Measurements from ENCODE around the gene PRRC2B.
"Not testable (repeated sequence)": the region's sequence is repeated elsewhere in the genome, so short reads cannot be mapped to it uniquely, and the experiment has no call there.

PRRC2B gene

DNA sequence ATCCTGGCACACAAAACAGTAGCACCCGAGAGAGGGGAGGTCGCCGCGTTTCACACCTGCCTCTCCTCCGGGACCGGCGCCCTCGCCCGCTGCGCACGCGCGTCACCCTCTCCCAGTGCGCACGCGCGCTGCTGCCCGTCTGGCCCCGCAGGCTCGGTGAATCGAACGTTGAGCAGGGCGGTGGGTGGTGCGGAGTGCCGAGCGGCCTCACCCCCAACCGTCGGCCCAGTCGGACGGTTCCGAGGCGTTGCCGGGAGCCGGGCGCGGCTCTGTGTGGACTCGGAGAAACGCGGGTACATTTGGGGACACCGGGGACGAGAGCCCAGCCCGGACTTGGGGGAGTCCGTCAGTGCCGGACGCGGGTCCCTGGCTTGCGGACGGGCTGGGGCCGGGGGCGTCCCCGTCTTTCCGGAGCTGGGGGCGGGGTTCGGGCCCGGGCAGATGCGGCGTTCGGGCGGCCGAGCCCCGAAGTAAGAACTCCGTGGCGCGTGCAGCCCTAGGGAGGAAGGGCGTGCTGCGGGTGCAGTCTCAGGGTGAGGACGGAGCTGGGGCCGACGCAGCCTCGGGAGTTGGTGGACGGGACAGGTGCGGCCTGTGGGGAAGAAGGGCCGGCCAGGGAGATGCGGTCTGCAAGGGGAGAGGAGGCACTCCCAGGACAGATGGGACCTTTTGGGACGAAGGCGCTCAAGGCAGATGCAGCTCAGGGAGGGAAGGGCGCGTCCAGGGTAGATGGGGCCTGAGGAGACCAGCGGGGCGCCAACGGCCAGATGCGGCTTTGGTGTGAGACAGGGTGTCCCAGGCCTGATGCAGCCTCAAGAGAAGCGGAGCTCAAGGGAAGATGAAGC, 109.1 kb downstream of the PRRC2B start, which contains the start of gene POMT1:
POMT1 (plus strand) TSS at position 138 of the 845 bp plus-strand sequence. CDS start 1,301 bp downstream, outside the sequence.
- peak; percentile 19 for DNase-seq (ENCODE audit: low read depth)
- no peak for TF ChIP-seq CTCF (conservative IDR thresholded peaks at IDR 0.05; ENCODE audit: low read depth, low read length)

GRCh38 chr9:131503626-131504465, 110.0 kb downstream of the PRRC2B start:
- TF ChIP-seq CTCF (conservative IDR thresholded peaks at IDR 0.05; ENCODE audit: low read depth, low read length), result peak; percentile 0
- DNase-seq (ENCODE audit: low read depth), result no peak
- H3K4me3 ChIP-seq (ENCODE audit: low read length), result peak overlapping the region; percentile 73

More for the DNA sequence above, 109.1 kb downstream of the PRRC2B start, which contains the start of gene POMT1:
- peak within 1 kb of the TSS; percentile 73 for H3K4me3 ChIP-seq (ENCODE audit: low read length)

DNA sequence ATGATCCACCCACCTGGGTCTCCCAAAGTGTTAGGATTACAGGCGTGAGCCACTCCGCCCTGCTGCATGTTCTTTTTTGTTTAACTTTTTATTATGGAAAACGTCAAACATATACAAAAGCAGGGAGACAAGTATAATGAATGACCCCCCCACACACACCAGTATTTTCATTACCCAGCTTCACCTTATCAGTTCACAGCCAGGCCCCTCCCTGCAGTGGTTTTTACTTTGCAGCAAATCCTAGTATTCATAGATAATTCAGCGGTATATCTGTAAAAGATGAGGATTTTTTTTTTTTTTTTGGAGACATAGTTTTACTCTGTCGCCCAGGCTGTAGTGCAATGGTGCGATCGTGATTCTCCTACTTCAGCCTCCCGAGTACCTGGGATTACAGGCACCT, 111.1 kb downstream of the PRRC2B start:
- TF ChIP-seq CTCF (conservative IDR thresholded peaks at IDR 0.05; ENCODE audit: low read depth, low read length), result no peak
- H3K4me3 ChIP-seq (ENCODE audit: low read length), result no peak overlapping the region
- DNase-seq (ENCODE audit: low read depth), result no peak

GRCh38 chr9:131511416-131511815, 117.5 kb downstream of the PRRC2B start:
- H3K4me3 ChIP-seq (ENCODE audit: low read length), result no peak overlapping the region
- no peak for DNase-seq (ENCODE audit: low read depth)
- no peak for TF ChIP-seq CTCF (conservative IDR thresholded peaks at IDR 0.05; ENCODE audit: low read depth, low read length)

GRCh38 chr9:131511880-131512279, 118.0 kb downstream of the PRRC2B start:
- no peak for TF ChIP-seq CTCF (conservative IDR thresholded peaks at IDR 0.05; ENCODE audit: low read depth, low read length)
- no peak for DNase-seq (ENCODE audit: low read depth)
- no peak overlapping the region for H3K4me3 ChIP-seq (ENCODE audit: low read length)

- TF ChIP-seq CTCF (conservative IDR thresholded peaks at IDR 0.05; ENCODE audit: low read depth, low read length), result no peak
- DNase-seq (ENCODE audit: low read depth), result no peak
- H3K4me3 ChIP-seq (ENCODE audit: low read length), result no peak overlapping the region
These were observed 119.3 kb downstream of the PRRC2B start for GRCh38 chr9:131513177-131513576.

DNA sequence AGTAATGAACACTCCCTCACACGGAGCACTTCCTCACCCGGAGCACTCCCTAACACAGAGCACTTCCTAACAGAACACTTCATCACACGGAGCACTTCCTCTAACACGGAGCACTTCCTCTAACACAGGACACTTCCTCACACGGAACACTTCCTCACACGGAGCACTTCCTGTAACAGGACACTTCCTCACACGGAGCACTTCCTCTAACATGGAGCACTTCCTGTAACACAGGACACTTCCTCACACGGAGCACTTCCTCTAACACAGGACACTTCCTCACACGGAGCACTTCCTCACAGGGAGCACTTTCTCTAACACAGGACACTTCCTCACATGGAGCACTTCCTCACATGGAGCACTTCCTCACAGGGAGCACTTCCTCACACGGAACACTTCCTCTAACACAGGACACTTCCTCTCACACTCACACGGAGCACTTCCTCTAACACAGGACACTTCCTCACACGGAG, 121.7 kb downstream of the PRRC2B start:
- DNase-seq (ENCODE audit: low read depth); H3K4me3 ChIP-seq (ENCODE audit: low read length): not testable (repeated sequence)
